ENCODE data around the gene CXCL11. TPM values are rescaled to one million over a fixed set of nuclear protein-coding genes. Genes with fewer than 3 reads are reported as not detected.

CXCL11 gene
- total and polyA plus RNA-seq, 9 of the 15 experiments (the other 6 are each of a cell fraction or from before 2014, with no cell fraction given): 2.1 to 9.1 (median 4.5) TPM

DNA sequence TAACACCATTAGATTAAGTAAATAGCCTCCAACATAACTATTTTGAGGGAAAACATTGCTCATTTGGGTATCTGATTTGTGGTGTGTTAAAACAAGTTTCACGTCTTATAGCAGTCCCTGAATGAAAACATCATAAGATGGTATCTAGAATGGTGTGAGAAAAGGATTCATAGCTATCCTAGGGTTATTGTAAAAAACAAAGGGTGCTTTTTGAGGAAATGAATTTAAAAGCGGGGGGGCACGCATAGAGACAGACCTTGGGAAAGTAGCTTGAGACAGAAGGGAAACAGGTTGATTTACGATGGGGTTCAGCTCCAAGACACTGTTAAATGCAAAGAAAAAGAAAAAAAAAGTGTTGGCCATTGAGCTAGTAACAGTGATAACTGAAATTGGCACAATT, 11.8 kb downstream of the CXCL11 start:
- POLR2A ChIA-PET: no interaction called here
- TF ChIP-seq NR4A1 (CRISPR knock-in tag; IDR thresholded peaks at IDR 0.05) (no peak), NR4A1 (tag; IDR thresholded peaks at IDR 0.05) (no peak), XRCC4 (IDR thresholded peaks at IDR 0.05; ENCODE audit: extremely low read depth, insufficient read depth, insufficient read length) (no peak), FOXA1 (IDR thresholded peaks at IDR 0.05; ENCODE audit: borderline replicate concordance) (no peak), SMAD3 (CRISPR knock-in tag; conservative IDR thresholded peaks at IDR 0.05) (no peak), ZBTB9 (CRISPR knock-in tag; IDR thresholded peaks at IDR 0.05) (no peak), IRF1 (CRISPR knock-in tag; IDR thresholded peaks at IDR 0.05; ENCODE audit: borderline replicate concordance) (no peak), RBM25 (IDR thresholded peaks at IDR 0.05; ENCODE audit: low read depth, low read length, severe bottlenecking) (no peak), ZSCAN32 (CRISPR knock-in tag; IDR thresholded peaks at IDR 0.05) (no peak), TCFL5 (CRISPR knock-in tag; conservative IDR thresholded peaks at IDR 0.05) (no peak), HNRNPH1 (optimal IDR thresholded peaks at IDR 0.05; ENCODE audit: low read depth, low read length) (no peak), WHSC1 (IDR thresholded peaks at IDR 0.05; ENCODE audit: low read length) (no peak), KAT8 (IDR thresholded peaks at IDR 0.05; ENCODE audit: low read depth) (no peak), TAF1 (IDR thresholded peaks at IDR 0.05; ENCODE audit: control insufficient read depth, extremely low read depth, insufficient read depth, low read length, severe bottlenecking) (no peak), POLR2H (tag; IDR thresholded peaks at IDR 0.05; ENCODE audit: low read depth) (no peak), PATZ1 (CRISPR knock-in tag; IDR thresholded peaks at IDR 0.05; ENCODE audit: borderline replicate concordance) (no peak)
- TF ChIP-seq, protein P1, sequence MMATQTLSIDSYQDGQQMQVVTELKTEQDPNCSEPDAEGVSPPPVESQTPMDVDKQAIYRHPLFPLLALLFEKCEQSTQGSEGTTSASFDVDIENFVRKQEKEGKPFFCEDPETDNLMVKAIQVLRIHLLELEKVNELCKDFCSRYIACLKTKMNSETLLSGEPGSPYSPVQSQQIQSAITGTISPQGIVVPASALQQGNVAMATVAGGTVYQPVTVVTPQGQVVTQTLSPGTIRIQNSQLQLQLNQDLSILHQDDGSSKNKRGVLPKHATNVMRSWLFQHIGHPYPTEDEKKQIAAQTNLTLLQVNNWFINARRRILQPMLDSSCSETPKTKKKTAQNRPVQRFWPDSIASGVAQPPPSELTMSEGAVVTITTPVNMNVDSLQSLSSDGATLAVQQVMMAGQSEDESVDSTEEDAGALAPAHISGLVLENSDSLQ (IDR thresholded peaks at IDR 0.05): no peak; the same call in 1 of the 2 replicates
- TF ChIP-seq, protein P2, sequence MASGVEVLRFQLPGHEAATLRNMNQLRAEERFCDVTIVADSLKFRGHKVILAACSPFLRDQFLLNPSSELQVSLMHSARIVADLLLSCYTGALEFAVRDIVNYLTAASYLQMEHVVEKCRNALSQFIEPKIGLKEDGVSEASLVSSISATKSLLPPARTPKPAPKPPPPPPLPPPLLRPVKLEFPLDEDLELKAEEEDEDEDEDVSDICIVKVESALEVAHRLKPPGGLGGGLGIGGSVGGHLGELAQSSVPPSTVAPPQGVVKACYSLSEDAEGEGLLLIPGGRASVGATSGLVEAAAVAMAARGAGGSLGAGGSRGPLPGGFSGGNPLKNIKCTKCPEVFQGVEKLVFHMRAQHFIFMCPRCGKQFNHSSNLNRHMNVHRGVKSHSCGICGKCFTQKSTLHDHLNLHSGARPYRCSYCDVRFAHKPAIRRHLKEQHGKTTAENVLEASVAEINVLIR (CRISPR knock-in tag; IDR thresholded peaks at IDR 0.05): no peak

More for the DNA sequence above, 11.8 kb downstream of the CXCL11 start:
- no peaks in the 10 kb centered on the region for H3K36me3 ChIP-seq (ENCODE audit: control insufficient read depth, insufficient read depth, low read length)
- no peak overlapping the region for H3K4me3 ChIP-seq
- no peak overlapping the region for H3K27ac ChIP-seq (ENCODE audit: extremely low read depth, low read depth, low read length)
- intact Hi-C loops (cut with micrococcal nuclease): no loop called here
- no peaks in the 10 kb centered on the region for H3K9me1 ChIP-seq (ENCODE audit: control insufficient read depth, insufficient read depth, low read length)
- FAIRE-seq: no peak
- no peak for DNase-seq (ENCODE audit: extremely low read depth in 1 of 4, low spot score in 3 of 4)
- CTCF ChIA-PET (ENCODE audit: low intra/inter-chr PET ratio): no interaction called here
- no peaks in the 10 kb centered on the region; a peak in 2 of 5 replicates for H3K4me1 ChIP-seq (replicated peaks in 1 of 2; ENCODE audit: control insufficient read depth in 2 of 2, insufficient read depth in 2 of 2, low read length in 2 of 2)
- no peak overlapping the region for H3K4me2 ChIP-seq (ENCODE audit: insufficient read depth, low read length)
- no peaks in the 10 kb centered on the region for H3K9me3 ChIP-seq (replicated peaks; ENCODE audit: control insufficient read depth, insufficient read depth, low read depth, low read length)
- no peak for ATAC-seq
- H3K27me3 ChIP-seq (ENCODE audit: control insufficient read depth in 2 of 2, insufficient read depth in 2 of 2, low read length in 2 of 2): peaks cover 0 to 2% of the 10 kb centered on the region in 2 experiments; a peak in 1 of 5 replicates
- BruUV-seq (replicated peaks): no TSS peak
- no peaks in the 10 kb centered on the region for H4K20me1 ChIP-seq (replicated peaks; ENCODE audit: control insufficient read depth, insufficient read depth, low read length)
- H3K9ac ChIP-seq (ENCODE audit: insufficient read depth in 1 of 2, low read depth in 2 of 2, low read length in 2 of 2): no peak overlapping the region
- WGBS (ENCODE audit: insufficient coverage, low coverage, missing lambda C conversion rate): 19% methylated on average over 4 of the region's 4 CpGs
- in situ Hi-C loops (cut with MboI): no loop called here
- no peak overlapping the region for H2AFZ ChIP-seq (ENCODE audit: low read depth, low read length)
- no peaks in the 10 kb centered on the region for H3K79me2 ChIP-seq (ENCODE audit: control insufficient read depth, insufficient read depth, low read length)
